ENCODE results near the gene TRIL. TPM values are rescaled to one million over a fixed set of nuclear protein-coding genes. Genes with fewer than 3 reads are reported as not detected.

The TRIL gene
- polyA plus RNA-seq, 3 donors = not detected

- no peaks in the 10 kb centered on the region for H3K9me3 Mint-ChIP-seq
- Histone ChIP-seq H3K4me1 (ENCODE audit: control insufficient read depth in 1 of 2, insufficient read depth in 2 of 2, low read length in 2 of 2) (no peaks in the 10 kb centered on the region), H4K20me1 (ENCODE audit: insufficient read depth, low read length) (no peaks in the 10 kb centered on the region), H3K36me3 (replicated peaks in 1 of 2; ENCODE audit: control insufficient read depth in 1 of 2, insufficient read depth in 2 of 2, low read length in 2 of 2) (no peaks in the 10 kb centered on the region), H3K4me2 (replicated peaks; ENCODE audit: extremely low read depth, low read length, poor library complexity, severe bottlenecking) (no peak overlapping the region), H3K27me3 (ENCODE audit: control insufficient read depth in 2 of 2, insufficient read depth in 2 of 2, low read length in 2 of 2) (peaks cover 0 to 2% of the 10 kb centered on the region in 2 donors), H3K79me2 (ENCODE audit: insufficient read depth, low read length) (no peaks in the 10 kb centered on the region), H3K9me3 (replicated peaks in 1 of 2; ENCODE audit: control insufficient read depth in 1 of 2, insufficient read depth in 1 of 2, low read length in 2 of 2) (no peaks in the 10 kb centered on the region), H3K27ac (ENCODE audit: low read depth in 1 of 2, low read length in 2 of 2) (no peak overlapping the region), H2AFZ (ENCODE audit: insufficient read depth, low read depth, low read length, poor library complexity, severe bottlenecking) (no peak overlapping the region), H3K9ac (ENCODE audit: insufficient read depth, low read length, poor library complexity, severe bottlenecking) (no peak overlapping the region), H3K4me3 (replicated peaks in 1 of 3; ENCODE audit: low read depth in 2 of 3, low read length in 3 of 3) (no peak overlapping the region)
- WGBS (ENCODE audit: insufficient coverage) = 96% methylated on average over 3 of the region's 7 CpGs
- no peaks in the 10 kb centered on the region for H3K4me1 Mint-ChIP-seq
- no peaks in the 10 kb centered on the region for H3K36me3 Mint-ChIP-seq
- intact Hi-C loops (cut with micrococcal nuclease) = no loop called here
- no peak for DNase-seq
- peaks cover 2 to 17% (median 16%) of the 10 kb centered on the region in 3 donors for H3K27me3 Mint-ChIP-seq (ENCODE audit: low read depth in 3 of 3)
- no peak overlapping the region for H3K27ac Mint-ChIP-seq
- TF ChIP-seq CTCF (IDR thresholded peaks at IDR 0.05) = no peak
- no peak overlapping the region for H3K4me3 Mint-ChIP-seq
These were observed 18.1 kb downstream of the TRIL start for GRCh38 chr7:28939844-28940544.

- H3K4me2 ChIP-seq (replicated peaks; ENCODE audit: extremely low read depth, low read length, poor library complexity, severe bottlenecking) = no peak overlapping the region
- Mint-ChIP-seq H3K27me3 (ENCODE audit: low read depth in 3 of 3) (peaks cover 2 to 20% (median 18%) of the 10 kb centered on the region in 3 donors), H3K36me3 (no peaks in the 10 kb centered on the region), H3K9me3 (no peaks in the 10 kb centered on the region), H3K27ac (no peak overlapping the region), H3K4me3 (no peak overlapping the region), H3K4me1 (no peaks in the 10 kb centered on the region)
- peaks cover 0 to 2% of the 10 kb centered on the region in 2 donors for H3K27me3 ChIP-seq (ENCODE audit: control insufficient read depth in 2 of 2, insufficient read depth in 2 of 2, low read length in 2 of 2)
- WGBS (ENCODE audit: insufficient coverage) = no CpG with 5 or more reads among the region's 5 CpGs
- no peak overlapping the region for H3K27ac ChIP-seq (ENCODE audit: low read depth in 1 of 2, low read length in 2 of 2)
- H3K36me3 ChIP-seq (replicated peaks in 1 of 2; ENCODE audit: control insufficient read depth in 1 of 2, insufficient read depth in 2 of 2, low read length in 2 of 2) = no peaks in the 10 kb centered on the region
- H3K9me3 ChIP-seq (replicated peaks in 1 of 2; ENCODE audit: control insufficient read depth in 1 of 2, insufficient read depth in 1 of 2, low read length in 2 of 2) = no peaks in the 10 kb centered on the region
- TF ChIP-seq CTCF (IDR thresholded peaks at IDR 0.05) = no peak
- no peaks in the 10 kb centered on the region for H4K20me1 ChIP-seq (ENCODE audit: insufficient read depth, low read length)
- H3K79me2 ChIP-seq (ENCODE audit: insufficient read depth, low read length) = no peaks in the 10 kb centered on the region
- H3K4me3 ChIP-seq (replicated peaks in 1 of 3; ENCODE audit: low read depth in 2 of 3, low read length in 3 of 3) = no peak overlapping the region
- H2AFZ ChIP-seq (ENCODE audit: insufficient read depth, low read depth, low read length, poor library complexity, severe bottlenecking) = no peak overlapping the region
- no peak for DNase-seq
- intact Hi-C loops (cut with micrococcal nuclease) = no loop called here
- H3K4me1 ChIP-seq (ENCODE audit: control insufficient read depth in 1 of 2, insufficient read depth in 2 of 2, low read length in 2 of 2) = no peaks in the 10 kb centered on the region
- H3K9ac ChIP-seq (ENCODE audit: insufficient read depth, low read length, poor library complexity, severe bottlenecking) = no peak overlapping the region
These were observed 18.8 kb downstream of the TRIL start for GRCh38 chr7:28939367-28939766.
